ENCODE results near the gene PDCL2. TPM values are rescaled to one million over a fixed set of nuclear protein-coding genes. Genes with fewer than 3 reads are reported as not detected.
"Not testable (repeated sequence)": the region's sequence is repeated elsewhere in the genome, so short reads cannot be mapped to it uniquely, and the experiment has no call there.

The PDCL2 gene
- polyA plus RNA-seq, 3 donors = not detected

DNA sequence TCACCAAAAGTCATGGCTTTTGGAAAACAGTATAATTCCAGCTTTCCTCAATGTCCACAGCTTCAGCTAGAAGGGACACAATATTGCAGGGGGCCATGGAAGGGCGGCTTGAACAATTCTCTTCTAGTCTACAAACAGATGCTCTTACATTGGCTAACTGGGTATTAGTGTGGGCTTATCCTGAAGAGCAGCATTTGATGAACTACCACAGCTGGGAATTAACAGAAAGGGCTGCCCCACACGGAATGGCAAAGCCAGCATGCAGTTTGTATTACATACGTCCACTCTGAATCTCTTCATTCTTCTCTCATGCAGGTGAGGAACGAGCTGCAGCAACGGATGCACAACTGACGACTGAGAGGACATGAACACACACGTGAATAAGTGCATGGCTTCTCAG, 13.0 kb upstream of the PDCL2 start:
- no peak overlapping the region for H3K27ac ChIP-seq (ENCODE audit: low read depth, low read length)
- 74 to 81% (median 81%) methylated on average over 7 of the region's 7 CpGs for WGBS, 3 donors

DNA sequence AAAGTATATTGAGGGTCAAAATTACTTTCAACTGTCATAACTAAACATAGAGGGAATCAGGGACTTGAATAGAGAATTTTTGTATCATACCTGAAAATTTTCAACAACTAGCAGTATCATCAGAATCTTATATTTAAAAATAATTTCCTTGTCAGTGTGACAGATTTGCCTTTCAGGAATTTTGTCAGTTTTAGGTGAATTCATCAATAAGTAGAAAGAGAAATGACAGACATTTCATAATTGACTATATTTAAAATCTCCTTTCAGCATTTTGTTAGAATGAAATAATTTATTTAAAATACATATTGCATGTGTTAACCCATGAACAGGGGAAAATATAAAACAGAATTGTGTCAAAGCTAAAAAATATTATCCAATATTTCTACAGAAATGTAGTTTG, 8.6 kb upstream of the PDCL2 start:
- H3K27ac ChIP-seq (ENCODE audit: low read depth, low read length) = no peak overlapping the region

DNA sequence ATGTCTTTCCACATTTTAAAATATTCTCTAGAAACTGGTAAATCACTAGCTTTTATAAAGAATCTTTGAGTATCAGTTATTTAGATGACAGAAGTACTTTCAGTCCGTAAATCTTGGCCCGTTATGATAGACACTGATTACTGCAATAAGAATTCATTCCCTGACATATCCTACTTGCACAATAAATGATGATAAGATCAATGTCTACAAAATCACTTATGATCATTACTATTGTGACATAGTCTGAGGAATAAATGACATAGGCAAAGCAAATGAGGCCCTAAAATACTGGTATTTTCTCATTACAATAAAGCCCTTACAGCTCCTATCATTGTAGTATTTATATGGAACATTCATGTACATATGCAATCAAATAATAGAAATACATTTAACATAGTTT, 6.6 kb upstream of the PDCL2 start:
- H3K27ac ChIP-seq (ENCODE audit: low read depth, low read length) = no peak overlapping the region
- WGBS, 3 donors = 89 to 95% (median 94%) methylated on average over 2 of the region's 2 CpGs

DNA sequence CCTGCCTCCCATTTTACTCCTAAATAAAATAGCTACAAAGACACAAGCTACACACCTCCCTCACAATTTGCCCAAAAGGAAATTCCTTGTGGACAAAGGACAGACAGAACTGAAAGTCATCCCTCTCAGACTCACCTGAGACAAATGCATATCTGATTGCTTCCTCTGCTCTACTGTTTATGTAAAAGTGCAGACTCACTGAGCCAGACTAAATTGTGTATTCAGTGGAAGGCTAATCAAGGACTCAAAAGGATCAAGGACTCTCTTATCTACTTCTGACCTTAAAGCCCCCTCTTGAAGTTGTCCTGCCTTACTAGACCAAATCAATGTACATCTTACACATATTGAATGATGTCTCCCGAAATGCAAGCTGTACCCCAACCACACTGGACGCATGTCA, 3.9 kb downstream of the PDCL2 start:
- WGBS, 3 donors = 64 to 86% (median 84%) methylated on average over 2 of the region's 2 CpGs
- H3K27ac ChIP-seq (ENCODE audit: low read depth, low read length) = no peak overlapping the region

DNA sequence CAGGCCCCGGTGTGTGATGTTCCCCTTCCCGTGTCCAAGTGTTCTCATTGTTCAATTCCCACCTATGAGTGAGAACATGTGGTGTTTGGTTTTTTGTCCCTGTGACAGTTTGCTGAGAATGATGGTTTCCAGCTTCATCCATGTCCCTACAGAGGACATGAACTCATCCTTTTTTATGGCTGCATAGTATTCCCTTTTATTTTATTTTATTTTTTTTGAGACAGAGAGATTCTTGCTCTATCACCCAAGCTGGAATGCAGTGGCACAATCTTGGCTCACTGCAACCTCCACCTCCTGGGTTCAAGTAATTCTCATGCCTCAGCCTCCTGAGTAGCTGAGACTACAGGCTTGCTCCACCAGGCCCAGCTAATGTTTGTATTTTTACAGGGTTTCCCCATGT, 9.3 kb downstream of the PDCL2 start:
- WGBS, 3 donors = 83 to 100% methylated on average over 1 to 2 of the region's 2 CpGs; no CpG with 5 or more reads in 1 of the 3 donors
- not testable (repeated sequence) for H3K27ac ChIP-seq (ENCODE audit: low read depth, low read length)

DNA sequence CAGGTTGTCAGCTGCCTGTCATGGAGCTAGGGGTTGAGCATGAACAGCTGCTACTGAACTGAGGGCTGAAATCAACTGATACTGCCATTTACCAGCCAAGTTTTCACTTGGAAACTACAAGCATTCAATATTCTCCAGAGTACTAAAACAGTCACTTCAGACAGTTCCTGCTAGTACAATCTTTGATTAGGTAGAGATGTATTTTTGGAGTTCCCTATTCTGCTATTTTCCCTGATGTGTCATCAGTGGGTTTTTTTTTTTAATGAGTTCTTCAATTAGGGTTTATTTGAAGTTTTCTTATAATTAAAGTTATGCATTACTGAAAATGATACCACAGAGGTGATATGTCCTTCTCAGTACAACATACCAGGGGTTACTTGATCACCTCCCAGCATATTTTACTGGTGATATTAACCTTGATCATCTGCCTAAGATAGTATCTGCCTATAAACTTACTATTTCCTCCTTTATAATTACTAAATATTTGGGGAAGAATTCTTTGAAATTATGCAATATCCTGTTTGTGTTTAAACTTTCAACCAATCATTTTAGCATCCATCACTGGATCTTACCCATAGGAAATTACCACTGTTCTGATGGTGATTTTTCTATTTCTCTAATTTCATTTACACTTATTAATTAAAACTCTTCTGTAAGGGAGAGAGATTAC, 13.6 kb downstream of the PDCL2 start:
- H3K27ac ChIP-seq (ENCODE audit: low read depth, low read length) = no peak overlapping the region

DNA sequence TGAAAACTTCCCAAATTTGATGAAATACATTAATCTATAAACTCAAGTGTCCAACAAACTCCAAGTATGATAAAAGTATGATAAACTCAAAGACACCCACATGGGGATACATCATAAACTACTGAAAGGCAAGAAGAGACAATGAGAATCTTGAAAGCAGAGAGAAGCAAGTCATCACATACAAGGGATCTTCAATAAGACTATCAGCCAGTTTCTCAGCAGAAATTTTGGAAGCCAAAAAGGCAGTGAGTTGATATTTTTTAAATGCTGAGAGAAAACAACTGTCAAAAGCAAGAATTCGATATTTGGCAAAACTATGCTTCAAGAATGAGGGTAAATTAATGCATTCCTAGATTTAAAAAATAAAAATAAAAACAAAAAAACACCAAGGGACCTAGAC, 16.5 kb downstream of the PDCL2 start:
- 69 to 85% (median 73%) methylated on average over 1 of the region's 1 CpG for WGBS, 3 donors

DNA sequence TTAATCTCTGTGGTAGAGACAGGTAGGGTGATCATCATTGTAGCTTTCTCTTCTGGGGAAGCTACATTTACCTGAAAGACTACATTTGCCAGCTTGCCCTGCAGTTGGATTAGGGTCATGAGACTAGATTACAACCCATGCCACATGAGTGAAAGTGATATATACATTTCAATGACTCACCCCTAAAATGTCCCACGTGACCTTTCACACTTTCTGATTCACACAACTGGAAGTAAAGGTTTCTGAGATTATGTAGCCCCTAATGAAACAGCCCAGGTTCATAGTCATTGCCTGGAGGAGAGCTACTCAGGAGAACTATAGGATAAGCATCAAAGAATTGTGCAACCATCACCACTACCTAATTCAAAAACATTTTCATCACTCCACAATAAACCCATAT, 17.8 kb downstream of the PDCL2 start:
- H3K27ac ChIP-seq (ENCODE audit: low read depth, low read length) = no peak overlapping the region
- 64 to 76% (median 69%) methylated on average over 1 of the region's 1 CpG for WGBS, 3 donors

More for the DNA sequence above, 16.5 kb downstream of the PDCL2 start:
- no peak overlapping the region for H3K27ac ChIP-seq (ENCODE audit: low read depth, low read length)

DNA sequence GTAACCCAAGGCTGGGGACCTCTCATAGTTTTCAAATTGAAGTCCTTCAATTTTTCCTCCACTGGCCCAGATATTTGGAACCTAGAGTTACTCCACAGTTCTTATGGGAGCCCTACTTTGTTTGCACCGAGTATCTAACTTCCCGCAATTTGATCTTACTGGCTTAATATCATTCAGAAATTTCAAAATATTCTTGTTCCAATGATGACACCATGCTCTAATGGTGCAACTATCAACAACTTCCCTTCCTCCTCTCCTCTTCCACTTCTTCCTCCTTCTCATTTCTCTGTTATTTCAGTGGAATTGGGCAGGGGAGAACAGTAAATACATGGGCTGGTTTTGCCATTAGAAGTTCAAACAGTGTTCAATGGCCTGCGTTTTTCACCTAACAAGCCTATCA, 20.2 kb downstream of the PDCL2 start:
- no peak overlapping the region for H3K27ac ChIP-seq (ENCODE audit: low read depth, low read length)
- WGBS, 3 donors = 69 to 73% (median 70%) methylated on average over 3 of the region's 3 CpGs

DNA sequence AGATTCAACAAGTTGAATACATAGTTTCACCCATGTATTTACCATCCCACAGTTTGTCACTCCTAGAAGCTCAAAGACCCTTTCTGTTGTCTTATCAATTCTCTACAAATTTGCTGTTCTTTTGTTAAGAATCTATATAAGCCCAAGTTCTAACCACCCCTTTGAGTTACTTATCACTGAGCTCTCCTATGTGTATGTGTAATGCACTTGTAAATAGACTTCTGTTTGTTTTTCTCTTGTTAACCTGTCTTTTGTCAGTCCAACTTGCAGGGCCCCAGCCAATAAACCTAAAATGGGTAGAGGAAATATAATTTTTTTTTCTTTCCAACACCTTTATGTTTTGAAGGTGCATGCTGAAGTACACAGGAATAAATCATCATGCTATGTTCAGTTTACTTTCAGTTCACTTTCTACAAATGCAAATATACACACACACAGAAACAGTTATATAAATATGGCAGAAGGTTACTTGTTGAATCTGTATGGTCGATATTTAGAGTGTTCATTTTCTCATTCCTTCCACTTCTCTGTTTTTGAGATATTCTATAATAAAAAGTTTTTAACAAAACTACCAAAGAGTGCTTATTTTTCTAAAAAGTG, 23.0 kb downstream of the PDCL2 start:
- no peak overlapping the region for H3K27ac ChIP-seq (ENCODE audit: low read depth, low read length)
- 54 to 93% (median 83%) methylated on average over 1 of the region's 1 CpG for WGBS, 3 donors

DNA sequence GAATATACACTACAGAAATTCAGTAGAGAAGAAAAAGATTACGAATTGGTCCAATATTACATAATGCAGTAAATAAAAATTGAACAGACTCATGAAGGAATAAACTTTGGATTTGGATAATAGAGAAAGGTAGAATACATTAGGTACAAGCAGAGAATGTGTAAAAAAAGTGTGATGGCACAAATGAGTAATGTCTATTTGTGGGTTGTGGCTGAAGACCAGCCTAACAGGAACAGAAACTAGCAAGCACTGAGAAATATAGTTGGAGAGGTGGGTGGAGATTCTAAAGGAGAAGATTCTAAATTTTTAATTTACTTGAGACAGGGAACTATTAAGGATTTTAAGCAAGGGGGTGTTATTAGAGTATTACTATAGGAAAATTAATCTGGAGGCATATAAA, 30.2 kb downstream of the PDCL2 start:
- H3K27ac ChIP-seq (ENCODE audit: low read depth, low read length) = no peak overlapping the region
- WGBS, 3 donors = 90 to 97% (median 91%) methylated on average over 1 of the region's 1 CpG

DNA sequence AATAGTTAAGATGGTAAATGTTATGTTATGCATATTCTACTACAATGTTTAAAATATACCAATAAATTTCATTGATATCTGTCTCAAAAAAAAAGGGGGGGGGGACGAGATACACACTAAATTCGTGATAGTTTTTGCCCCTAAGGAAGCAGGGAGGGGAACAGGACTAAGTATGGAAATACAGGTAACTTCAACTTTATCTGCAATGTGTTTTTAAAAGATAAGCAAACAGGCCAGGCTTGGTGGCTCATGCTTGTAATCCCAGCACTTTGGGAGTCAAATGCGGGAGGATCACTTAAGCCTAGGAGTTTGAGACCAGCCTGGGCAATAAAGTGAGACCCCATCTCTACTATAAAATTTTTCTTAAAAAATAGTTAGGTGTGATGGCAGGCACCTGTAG, 31.9 kb downstream of the PDCL2 start:
- WGBS, 3 donors = 64 to 90% (median 81%) methylated on average over 3 of the region's 3 CpGs
- H3K27ac ChIP-seq (ENCODE audit: low read depth, low read length) = no peak overlapping the region

DNA sequence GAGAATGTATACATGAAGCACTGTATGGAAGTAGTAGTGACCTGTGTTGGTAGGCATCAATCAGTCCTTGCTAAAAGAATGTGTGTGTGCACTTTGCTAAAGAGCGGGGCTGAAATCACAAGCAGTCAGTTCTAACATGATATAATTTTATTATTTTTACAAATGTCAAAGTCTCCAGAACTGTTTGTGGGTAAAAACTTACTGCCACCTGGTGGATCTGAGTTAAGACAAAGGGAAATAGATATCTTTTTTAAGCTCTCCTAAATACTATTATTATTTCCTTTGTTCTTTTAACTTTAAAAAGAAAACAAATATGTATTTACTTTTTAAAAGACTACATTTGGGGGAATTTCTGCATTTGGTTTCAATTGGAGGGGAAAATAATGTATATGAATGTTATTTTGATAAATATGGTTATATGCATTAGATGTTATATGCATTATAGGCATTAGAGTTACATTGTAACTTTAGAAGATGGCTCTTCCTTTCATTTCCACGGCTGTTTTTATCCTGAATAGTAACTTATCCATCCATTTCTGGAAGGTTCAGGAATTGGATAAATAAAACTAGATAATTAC, 37.5 kb downstream of the PDCL2 start:
- no peak overlapping the region for H3K27ac ChIP-seq (ENCODE audit: low read depth, low read length)
- WGBS, 3 donors = 25 to 38% (median 34%) methylated on average over 2 of the region's 2 CpGs

DNA sequence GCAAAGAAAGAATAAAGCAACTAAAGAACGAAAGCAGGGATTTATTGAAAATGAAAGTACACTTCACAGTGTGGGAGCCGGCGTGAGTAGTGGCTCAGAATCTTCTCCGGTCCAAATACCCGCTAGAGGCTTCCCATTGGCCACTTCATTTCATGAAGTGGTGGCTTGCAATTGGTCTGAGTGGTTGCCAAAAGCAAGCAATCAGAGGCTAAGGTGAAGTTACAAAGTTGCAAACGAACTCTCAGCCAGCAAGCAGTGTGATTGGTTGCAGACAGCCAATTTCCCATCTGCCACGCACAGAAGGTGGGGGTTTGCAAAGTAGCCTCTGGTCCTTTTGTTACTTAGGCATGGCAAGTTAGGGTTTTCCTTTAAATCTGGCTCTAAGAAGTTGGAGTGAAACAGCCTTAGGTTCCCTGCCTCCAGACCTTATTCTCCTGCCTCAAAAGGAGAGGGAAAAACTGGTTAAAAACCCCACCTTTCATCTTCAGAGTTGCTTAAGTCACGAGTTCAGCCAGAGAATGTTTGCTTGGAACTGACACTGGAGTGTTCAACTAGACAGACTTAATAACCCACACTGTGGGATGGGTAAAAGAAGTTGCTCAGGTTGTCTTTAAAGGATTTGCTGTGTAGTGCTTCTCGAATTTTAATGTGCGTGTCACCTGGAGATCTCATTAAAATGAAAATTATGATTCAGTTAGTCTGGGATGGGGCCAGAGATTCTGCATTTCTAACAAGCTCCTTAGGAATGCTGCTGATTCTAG, 38.4 kb downstream of the PDCL2 start:
- H3K27ac ChIP-seq (ENCODE audit: low read depth, low read length) = no peak overlapping the region
- 45 to 68% (median 50%) methylated on average over 10 of the region's 10 CpGs for WGBS, 3 donors

DNA sequence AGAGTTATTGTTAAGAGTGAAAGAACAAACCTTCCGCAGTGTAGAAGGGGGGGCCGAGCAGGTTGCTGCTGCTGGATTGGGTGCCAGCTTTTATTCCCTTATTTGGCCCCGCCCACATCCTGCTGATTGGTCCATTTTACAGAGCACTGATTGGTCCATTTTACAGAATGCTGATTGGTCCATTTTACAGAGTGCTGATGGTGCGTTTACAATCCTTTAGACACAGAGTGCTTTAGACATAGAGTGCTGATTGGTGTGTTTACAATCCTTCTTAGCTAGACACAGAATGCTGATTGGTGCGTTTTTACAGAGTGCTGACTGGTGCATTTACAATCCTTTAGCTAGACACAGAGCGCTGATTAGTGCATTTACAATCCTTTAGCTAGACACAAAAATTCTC, 40.1 kb downstream of the PDCL2 start:
- 80 to 93% (median 90%) methylated on average over 6 of the region's 6 CpGs for WGBS, 3 donors
- not testable (repeated sequence) for H3K27ac ChIP-seq (ENCODE audit: low read depth, low read length)

DNA sequence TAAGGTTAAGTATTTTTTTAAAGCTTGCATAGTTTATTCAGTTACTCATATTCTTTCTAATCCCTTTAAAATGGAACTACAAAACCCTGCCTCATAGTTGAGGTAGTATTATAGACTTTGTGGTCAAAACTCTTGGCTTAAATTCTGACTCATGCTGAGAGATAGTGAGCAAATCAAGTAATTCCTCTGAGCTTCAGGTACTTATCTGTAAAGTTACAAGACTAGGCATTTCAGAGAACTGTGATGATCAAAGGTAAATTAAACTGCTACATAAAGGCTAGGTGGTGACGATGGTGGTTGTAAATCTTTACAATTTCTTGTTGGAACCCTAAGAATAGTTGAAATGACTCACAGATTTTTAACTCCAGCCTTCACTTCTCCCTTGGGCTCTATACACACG, 42.2 kb downstream of the PDCL2 start:
- WGBS, 3 donors = 75 to 82% (median 80%) methylated on average over 2 of the region's 2 CpGs
- no peak overlapping the region for H3K27ac ChIP-seq (ENCODE audit: low read depth, low read length)

DNA sequence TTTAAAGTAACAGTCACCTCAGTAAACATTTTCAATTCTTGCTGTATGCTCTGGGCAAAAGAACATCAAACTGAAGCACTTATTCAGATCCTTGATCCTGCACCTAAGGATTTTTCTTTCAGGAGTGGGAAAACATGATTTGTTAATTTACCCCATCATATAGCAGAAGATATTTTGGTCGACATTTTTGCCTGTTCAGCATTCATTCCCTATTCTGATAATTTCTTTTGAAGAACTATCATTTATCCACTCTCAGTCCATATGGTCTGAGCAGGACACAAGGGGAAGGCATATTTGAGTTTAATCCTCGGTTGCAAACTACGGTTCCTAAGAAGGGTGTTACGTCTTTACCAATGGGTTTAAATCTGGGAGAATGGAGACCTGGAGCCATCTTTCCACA, 44.1 kb downstream of the PDCL2 start:
- WGBS, 3 donors = 69 to 88% (median 84%) methylated on average over 4 of the region's 4 CpGs
- H3K27ac ChIP-seq (ENCODE audit: low read depth, low read length) = no peak overlapping the region

DNA sequence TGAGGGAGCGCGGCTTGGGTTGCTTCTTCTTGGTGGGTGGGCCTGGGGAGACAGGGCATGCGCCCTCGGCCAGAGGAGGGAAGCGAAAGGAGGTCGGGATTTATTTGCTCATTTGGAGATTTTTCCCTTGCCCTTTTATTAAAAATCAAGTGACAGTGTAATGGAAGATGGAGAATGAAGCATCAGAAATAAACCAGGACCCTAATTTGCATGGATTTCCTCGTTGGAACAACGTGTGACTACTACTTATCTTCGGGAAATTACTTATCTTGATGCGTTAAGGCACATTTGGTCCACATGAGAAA, 44.6 kb downstream of the PDCL2 start:
- H3K27ac ChIP-seq (ENCODE audit: low read depth, low read length) = peak overlapping the region; percentile 53
- 0 to 2% (median 2%) methylated on average over 10 of the region's 10 CpGs for WGBS, 3 donors

DNA sequence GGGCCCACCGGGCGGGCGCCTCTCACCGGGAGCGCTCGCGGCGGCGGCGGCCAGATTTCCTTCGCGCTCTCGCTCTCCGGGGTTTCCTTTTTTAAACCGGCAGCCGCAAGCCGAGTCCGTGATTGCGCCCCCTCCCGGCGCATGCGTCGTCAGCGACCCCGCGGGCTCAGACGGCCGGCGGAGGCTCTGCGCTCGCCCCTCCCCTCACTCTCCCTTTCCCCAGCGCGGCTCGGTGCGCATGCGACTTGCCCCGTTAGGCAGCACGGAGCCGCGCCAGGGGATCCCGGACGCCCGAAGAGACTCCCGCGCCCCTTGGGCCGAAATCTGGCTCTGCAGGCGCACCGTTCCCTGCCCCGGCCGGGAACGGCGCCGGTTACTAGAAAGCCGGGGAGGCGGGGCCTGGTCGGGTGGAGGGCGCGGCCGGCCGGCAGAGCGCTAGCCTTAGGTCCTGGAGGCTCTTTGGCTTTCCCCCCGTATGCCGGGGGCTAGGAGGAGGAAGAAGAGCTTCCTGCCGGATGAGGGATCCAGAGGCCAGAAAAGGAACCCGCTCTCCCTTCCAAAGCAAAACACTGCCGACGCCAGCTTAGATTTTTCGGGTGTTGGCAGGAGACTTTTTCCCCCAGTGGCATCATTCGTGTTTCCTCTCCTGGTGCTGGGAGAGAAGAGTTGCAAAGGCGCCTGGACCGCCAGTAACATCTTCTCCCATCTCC, 45.1 kb downstream of the PDCL2 start, which contains the start of gene CLOCK:
Gene CLOCK, minus strand, starts transcription at position 154 of the 710 bp plus-strand sequence. CDS start 64,124 bp downstream, outside the sequence.
- WGBS, 3 donors = 0 to 1% (median 1%) methylated on average over 53 to 71 of the region's 71 CpGs
- H3K27ac ChIP-seq (ENCODE audit: low read depth, low read length) = peak within 1 kb of the TSS; percentile 85
